Fibroblast of skin of right quadriceps (primary cell): Measurements from ENCODE around the gene FKBP1C.
"Not testable (repeated sequence)": the region's sequence is repeated elsewhere in the genome, so short reads cannot be mapped to it uniquely, and the experiment has no call there.

ENCODE experiments used
- DNase-seq: peaks from one replicate; pipeline ENCODE4 v3.0.0-alpha.2; 2013

FKBP1C gene

DNA sequence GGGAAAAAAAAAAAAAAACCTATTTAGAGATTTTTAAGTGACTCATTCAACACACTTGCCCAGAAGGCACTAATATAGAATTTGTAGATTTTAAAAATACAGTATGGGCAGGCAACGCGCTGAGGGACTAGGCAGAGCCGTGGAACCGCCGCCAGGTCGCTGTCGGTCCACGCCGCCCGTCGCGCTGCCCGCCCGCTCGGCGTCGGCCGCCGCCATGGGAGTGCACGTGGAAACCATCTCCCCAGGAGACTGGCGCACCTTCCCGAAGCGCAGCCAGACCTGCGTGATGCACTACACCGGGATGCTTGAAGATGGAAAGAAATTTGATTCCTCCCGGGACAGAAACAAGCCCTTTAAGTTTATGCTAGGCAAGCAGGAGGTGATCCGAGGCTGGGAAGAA lies at the start of gene FKBP1C:
Gene FKBP1C, plus strand, starts transcription at position 127 of the 400 bp plus-strand sequence.
- DNase-seq = not testable (repeated sequence)

DNA sequence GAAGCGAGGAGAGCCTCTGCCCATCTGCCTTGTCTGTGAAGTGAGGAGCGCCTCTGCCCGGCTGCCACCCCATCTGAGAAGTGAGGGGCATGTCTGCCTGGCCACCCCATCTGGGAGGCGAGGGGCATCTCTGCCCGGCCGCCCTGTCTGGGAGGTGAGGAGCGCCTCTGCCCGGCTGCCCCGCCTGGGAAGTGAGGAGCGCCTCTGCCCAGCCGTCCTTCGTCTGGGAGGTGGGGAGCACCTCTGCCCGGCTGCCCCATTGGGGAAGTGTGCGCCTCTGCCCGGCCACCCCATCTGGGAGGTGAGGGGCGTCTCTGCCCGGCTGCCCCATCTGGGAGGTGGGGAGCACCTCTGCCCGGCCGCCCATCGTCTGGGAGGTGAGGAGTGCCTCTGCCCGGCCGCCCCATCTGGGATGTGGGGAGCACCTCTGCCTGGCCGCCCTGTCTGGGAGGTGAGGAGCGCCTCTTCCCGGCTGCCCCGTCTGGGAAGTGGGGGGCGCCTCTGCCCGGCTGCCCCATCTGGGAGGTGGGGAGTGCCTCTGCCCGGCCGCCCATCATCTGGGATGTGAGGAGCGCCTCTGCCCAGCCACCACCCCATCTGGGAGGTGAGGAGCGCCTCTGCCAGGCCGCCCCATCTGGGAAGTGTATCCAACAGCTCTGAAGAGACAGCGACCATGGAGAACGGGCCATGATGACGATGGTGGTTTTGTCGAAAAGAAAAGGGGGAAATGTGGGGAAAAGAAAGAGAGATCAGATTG lies 47.0 kb upstream of the FKBP1C start:
- not testable (repeated sequence) for DNase-seq

DNA sequence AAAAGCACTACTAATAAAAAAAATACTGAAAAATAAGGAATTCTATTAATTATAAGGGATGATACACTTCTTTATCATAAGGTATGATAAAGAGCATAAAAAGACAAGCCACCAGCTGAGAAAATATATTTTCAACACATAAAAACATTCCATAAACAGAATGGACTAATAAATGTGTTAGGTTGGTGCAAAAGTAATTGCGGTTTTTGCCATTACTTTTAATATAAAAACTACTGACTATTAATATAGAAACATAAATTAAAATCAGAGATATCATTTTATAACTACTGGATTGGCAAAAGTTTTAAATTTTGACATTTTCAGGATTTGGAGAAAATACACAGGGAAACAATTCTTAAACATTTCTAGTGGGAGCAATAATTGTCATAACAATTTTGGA lies 37.1 kb upstream of the FKBP1C start:
- DNase-seq = no peak

DNA sequence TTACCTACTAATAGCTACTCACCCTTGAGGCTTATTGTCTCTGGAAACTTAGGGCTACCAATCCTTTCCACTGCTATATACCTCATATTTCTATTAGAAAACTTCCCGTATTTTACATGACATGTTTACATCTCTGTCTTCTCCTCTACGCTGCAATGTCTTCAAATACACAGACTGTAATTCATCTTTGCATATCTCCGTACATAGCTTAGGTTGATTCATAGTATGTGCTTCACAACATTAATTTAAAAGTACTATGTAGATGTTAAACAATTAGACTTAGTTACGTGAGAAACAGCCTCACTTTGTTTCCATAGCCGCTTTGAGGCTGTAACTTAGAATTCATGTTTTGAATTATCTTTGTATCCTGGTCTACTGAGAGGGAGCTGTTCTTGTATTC lies 35.1 kb upstream of the FKBP1C start:
- no peak for DNase-seq

DNA sequence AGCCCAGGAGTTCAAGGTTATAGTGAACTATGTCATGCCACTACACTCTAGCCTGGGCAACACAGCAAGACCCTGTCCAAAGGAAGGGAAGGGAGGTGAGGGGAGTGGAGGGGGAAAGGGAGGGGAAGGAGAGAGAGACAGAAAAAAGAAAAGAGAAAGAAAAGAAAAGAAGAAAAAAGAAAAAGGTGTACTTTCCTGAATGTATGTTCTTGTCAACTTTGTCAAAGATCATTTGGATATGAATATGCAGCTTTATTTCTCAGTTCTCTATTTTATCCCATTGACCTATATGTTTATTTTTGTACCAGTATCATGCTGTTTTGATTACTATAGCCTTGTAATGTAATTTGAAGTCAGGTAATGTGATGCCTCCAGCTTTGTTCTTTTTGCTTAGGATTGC lies 30.9 kb upstream of the FKBP1C start:
- no peak for DNase-seq

DNA sequence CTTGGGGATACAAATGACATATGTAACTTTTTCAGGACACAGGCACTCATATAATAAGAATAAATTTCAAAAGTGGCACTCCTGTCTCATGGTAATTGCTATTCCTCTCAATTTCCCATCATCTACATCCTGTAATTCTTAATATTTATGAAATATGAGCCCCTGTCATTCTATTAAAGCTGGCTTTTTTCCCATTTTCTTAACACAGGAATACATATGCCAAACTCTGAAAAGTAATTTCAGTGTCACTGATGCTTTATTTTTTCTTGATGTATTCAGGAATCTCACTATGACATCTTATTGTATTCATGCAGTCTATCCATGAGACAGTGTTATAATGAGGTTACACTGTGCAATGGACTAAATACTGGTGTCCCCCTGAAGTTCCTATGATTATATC lies 24.3 kb upstream of the FKBP1C start:
- no peak for DNase-seq

DNA sequence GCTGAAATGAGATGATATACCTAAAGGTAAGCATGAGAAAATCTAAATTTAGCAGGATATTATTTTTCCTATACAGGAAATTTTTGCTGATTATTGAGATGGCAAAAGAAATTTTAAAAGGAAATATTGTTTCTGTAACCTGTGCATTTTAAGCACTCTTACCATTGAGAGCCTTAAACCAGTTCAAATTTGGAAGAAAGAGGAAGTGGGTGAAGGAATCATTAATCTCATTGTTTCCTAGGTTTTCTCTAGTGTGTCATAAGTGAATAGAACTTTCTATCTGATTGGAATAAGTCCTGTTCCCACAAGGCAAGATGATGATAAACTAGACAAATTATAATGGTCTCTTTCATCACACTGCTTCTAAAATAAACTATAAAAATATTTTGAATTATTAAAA lies 22.4 kb upstream of the FKBP1C start:
- no peak for DNase-seq

DNA sequence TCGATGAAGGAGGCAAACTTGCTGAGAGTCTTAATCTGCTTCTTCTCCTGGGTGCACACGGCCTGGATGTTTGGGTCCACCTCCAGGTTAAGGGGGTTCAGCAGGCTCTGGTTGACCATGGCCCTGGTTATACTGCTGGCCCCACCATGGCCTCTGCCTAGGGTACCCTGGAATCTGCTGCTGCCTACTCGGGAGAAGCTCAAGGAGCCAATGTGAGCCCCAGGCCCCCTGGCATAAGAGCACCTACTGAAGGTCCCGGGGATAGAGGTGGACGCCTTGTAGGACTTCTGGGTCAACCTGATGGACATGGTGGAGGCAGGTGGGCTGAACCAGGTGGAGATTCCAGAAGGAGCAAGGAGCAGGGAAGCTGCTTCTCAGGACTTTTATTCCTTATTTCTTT lies 17.9 kb upstream of the FKBP1C start:
- DNase-seq = no peak

DNA sequence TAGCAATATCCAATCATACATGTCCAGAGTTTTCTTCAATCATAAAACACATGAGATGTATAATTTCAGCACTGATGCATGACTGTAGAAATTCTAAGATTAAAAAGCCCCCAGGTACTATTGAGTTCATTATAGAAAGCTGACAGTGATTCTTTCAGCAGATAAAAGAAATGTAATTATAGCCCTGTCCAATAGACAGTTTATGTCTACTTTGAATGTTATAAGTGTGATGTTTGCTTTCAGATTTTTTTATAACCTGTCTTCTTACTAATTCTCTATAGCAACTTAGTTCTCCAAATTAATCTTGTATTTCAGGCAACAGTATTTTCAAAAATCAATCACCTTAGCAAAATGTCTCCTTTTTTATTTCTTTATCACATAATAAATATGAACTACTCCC lies 13.5 kb upstream of the FKBP1C start:
- DNase-seq = no peak

DNA sequence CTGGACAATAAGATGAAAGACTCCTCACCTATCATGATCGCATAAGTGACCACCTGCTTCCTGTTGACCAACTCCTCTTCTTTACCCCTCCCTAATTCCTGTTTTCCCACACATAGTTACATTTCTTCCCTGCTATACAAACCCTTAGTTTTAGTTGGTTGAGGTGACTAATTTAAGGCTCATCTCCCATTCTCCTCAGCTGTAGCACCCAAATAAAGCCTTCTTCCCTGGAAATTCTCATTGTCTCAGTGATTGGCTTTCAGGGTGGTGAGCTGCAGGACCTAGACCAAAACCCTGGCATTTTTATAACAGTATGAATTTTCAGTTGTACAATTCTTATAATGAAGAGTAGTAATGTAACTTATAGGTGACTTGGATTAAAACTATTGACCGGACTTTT lies 2.1 kb downstream of the FKBP1C start:
- DNase-seq = no peak

DNA sequence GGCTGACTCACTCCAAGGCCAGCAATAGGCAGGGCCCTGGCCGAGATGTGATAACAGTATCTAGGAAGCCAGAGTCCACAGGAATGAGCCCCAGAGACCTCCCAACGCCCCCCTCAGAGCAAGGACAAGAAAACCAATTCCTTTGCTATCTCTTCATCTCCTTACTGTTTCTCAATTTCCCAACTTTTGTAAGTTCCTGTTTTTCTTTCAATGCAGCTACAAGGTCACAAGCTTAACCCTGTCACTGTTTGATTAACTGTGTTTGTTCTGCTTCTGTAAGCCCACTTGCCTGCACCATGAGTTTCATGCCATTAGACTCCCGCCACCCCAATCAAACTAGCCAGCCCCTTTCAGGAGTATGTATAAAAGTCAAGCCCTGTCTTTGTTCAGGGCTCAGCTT lies 3.5 kb downstream of the FKBP1C start:
- DNase-seq = no peak

DNA sequence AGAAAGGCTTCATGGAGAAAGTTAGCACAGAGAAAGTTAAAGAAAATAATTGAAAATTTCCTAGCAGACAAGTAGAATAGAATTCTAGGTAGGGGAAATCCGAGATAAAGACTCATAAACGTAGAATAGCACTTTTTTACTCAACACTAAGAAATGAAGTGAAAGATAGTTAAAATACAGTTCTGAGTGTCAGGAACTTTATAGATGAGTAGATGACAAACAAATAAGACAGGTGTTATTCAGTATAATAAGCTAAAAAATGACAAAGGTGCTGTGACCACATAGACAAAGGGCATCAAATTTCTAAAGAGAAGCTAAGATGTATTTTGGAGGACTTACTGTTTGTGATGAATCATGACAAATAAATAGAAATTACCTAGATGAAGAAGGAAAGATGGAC lies 12.9 kb downstream of the FKBP1C start:
- no peak for DNase-seq

DNA sequence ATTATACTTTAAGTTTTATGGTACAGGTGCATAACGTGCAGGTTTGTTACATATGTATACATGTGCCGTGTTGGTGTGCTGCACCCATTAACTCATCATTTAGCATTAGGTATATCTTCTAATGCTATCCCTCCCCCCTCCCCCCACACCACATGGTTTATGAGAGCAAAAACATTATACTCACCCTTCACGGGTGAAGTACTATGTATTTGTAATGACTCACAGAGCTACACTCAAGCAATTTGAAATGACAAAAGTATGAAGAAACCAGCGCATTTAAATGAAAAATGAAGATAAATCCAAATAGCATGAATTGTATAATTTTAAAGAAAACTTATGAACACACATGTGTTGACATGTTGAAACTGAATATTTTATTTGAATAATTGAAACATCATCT lies 14.7 kb downstream of the FKBP1C start:
- not testable (repeated sequence) for DNase-seq

DNA sequence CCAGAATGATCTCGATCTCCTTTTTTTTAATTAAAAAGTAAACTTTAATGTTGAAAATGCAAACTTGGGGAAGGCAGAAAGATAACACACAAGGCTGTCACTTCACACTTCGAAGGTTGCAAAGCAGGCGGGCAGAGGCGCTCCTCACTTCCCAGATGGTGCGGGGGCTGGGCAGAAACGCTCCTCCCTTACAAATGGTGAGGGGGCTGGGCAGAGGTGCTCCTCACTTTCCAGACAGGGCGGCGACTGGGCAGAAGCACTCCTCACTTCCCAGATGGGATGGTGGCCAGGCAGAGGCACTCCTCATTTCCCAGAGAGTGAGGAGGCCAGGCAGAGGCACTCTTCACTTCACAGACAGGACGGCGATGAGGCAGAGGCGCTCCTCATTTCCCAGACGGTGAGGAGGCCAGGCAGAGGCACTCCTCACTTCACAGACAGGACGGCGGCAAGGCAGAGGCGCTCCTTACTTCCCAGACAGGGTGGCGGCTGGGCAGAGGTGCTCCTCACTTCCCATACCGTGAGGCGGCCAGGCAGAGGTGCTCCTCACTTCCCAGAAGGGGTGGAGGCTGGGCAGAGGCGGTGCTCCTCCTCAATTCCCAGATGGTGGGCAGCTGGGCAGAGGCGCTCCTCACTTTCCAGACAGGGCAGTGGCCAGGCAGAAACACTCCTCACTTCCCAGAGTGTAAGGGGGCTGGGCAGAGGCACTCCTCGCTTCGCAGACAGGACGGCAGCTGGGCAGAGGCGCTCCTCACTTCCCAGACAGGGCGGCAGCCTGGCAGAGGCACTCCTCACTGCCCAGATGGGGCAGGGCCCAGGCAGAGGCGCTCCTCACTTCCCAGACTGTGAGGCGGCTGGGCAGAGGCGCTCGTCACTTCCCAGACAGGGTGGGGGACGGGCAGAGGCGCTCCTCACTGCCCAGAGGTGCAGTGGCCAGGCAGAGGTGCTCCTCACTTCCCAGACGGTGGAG lies 16.9 kb downstream of the FKBP1C start:
- not testable (repeated sequence) for DNase-seq

DNA sequence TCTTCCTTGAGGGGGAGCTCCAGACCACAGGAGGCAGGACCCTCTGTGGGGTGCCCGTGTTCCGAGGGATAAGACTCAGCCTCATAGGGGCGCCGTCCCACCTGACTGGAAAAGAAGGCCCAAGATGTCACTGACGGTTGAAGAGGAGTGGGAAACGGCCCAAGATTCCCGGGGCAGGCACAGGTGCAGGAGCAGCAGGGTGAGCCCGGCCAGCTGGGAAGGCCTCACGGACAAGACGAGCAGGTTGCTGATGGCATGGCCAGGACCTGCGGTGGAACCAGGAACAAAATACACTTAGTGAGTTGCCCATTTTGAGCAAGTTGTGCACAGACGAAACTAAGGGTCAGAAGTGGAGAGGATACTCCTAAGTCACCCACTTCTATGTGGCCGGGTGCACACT lies 18.8 kb downstream of the FKBP1C start:
- not testable (repeated sequence) for DNase-seq

DNA sequence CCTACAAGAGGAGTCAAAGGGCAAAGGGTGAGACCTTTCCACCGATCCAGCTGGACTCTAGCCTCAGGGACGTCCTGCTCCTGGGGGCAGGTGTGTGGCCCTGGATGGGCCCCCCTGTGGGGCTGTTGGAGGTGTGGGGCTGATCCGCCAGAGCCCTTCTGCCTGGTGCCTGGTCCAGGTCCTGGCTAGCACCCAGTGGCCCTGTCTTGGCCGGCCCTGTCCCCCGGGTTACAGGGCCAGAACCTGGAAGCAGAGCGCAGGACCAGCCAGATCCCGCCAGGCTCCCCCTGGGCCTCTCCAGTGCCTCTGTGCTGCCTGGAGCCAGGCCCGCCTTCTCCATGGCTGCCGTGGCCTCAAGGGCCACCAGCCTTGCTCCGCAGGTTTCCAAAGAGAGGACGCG lies 19.2 kb downstream of the FKBP1C start:
- not testable (repeated sequence) for DNase-seq

DNA sequence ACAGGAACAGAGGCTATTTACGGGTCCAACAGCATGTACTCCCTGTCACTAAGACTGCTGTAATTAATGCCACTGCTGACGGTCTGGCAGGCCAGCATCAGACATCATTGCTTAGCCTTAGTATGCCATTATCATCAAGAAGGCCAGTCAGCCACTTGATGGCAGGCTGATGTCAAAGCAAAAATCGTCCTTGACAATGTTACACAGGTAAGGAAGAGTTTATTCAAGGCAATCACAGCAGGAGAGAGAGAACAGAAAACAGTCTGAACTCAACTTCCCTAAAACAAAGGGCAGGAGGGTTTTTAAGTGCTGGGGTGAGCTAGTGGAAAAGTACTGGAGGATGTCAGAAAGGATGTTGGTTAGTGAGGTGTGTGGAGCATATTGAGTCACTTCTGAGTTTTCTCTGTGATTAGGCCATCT lies 25.1 kb downstream of the FKBP1C start:
- DNase-seq = no peak

DNA sequence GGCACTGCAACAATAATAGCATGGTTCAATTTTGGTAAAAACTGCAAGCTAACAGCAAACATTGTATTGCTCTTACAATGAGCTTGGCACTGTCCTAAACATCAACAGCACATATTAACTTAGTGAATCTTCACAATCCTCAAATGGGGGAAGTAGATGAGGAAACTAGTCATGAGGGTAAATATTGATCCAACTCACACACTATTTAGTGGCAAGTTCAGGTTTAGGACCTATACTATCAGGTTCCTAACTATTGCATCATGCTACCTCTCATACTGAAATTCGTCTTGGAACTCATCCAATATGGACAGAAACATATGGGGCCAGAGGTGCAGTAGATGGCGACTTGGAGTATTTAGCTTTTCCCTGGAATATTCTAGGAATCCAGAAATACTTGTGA lies 34.2 kb downstream of the FKBP1C start:
- no peak for DNase-seq

DNA sequence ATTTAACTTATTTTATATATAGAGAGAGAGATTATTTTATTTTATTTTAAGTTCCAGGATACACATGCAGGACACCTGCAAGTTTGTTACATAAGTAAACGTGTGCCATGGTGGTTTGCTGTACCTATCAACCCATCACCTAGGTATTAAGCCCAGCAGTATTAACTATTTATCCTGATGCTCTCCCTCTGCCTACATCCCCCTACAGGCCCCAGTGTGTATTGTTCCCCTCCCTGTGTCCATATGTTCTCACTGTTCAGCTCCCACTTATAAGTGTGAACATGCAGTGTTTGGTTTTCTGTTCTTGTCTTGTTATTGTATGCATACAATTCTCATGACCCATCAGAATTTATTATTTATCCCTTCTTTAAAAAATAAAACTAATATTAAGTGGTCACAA lies 34.6 kb downstream of the FKBP1C start:
- no peak for DNase-seq

DNA sequence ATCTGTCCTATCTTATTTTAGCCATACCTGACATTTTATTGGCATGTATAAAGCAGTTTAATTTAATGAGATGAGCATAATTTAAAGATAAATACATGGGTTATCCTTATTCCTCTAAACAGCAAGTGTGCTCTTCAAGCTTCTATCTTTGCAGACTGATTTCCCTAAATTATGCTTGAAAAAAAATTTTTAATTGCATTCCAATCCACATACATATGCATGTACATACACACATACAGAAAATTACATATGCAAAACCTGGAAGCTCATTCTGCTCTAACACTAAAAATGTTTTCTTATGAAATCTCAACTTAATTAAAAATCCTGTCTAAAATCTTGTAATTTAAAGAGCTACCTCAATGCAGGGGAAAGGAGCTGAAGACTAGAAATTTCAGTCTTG lies 35.3 kb downstream of the FKBP1C start:
- no peak for DNase-seq

DNA sequence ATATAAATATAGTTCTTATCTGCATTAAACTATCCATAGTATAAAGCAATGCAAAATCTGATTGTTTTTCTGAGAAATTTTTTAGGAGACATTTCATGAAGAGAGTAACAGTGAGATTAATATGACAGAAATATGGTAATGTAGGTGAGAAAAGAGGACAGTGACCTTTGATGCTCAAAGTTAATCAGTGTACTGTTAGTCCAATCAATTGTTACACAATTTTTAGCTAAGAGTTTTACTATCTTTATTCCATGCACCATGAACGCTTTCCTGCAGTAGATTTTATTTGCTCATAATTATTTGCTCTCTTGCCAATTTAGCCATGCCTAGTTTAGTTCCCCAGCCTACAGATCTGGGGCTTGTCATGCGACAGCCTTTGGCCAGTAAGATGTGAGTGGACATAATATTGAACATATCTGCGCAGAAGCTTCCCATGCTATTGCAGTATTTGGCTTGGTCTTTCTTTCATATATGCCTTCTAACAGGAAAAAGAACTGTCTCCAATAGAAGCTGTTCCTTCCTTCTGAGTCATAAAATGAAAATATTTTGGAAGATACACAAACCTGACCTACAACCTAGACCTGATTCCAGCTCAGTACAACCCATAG lies 38.7 kb downstream of the FKBP1C start:
- no peak for DNase-seq

DNA sequence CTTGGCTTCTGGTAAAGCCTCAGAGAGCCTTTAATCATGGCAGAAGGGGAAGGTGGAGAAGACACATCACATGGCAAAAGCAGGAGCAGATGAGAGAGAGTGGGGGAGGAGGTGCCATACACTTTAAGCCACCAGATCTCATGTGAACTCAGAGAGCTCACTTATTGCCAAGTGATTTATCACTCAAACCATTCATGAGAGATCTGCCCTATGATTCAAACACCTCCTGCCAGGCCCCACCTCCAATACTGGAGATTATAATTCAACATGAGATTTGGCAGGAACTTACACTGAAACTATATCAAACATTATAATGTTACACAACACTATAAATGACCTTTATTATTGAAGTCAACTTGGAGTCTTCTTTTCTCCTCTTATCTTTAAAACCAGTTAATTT lies 47.9 kb downstream of the FKBP1C start:
- DNase-seq = no peak

DNA sequence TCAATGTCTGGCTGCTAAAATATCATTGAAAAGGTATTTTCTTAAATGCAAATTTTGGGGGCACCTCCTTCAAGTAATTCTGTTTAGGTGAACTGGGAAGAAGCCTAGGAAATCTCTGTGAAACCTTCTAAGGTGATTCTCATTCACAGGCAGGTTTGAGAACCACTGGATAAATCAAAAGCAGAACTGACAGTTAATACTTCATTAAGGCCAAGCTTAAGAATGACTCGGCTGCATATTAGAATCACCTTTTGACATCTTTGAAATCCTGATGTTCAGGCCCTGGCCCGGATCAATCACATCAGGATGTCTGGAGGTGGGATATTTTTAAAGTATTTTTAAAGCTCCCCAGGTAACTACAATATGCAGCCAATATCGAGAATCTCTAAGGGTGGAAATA lies 50.6 kb downstream of the FKBP1C start:
- no peak for DNase-seq
